HL-60 (cell line): ENCODE measurements around the gene HPS1.

Experiments
- CTCF ChIP-seq: IDR thresholded peaks from one replicate; pipeline ENCODE4 v1.5.1; 2011; ENCODE audit warnings: low read length, control low read depth, inconsistent platforms; ENCODE audit not compliant: insufficient read depth
- GABPA ChIP-seq: IDR thresholded peaks from 2 replicates; pipeline ENCODE4 v1.6.1; 2012; ENCODE audit warnings: low read depth
- POLR2AphosphoS5 ChIP-seq: IDR thresholded peaks from 2 replicates; pipeline ENCODE4 v1.6.1; 2012; ENCODE audit warnings: low read depth
- SPI1 ChIP-seq: IDR thresholded peaks from 2 replicates; pipeline ENCODE4 v1.6.1; 2012; ENCODE audit warnings: low read depth, mild to moderate bottlenecking, borderline replicate concordance

- TF ChIP-seq CTCF (no peak), POLR2AphosphoS5 (no peak), SPI1 (no peak), GABPA (no peak)
Measured at GRCh38 chr10:98394851-98395440, 51.8 kb downstream of the HPS1 start.
